HG03196 (cell line): Measurements from ENCODE around the gene TNFAIP8L3.
"Not testable (repeated sequence)": the region's sequence is repeated elsewhere in the genome, so short reads cannot be mapped to it uniquely, and the experiment has no call there.

Source experiments
- ATAC-seq: cut with Tn5 transposase; IDR thresholded peaks from one replicate; pipeline ENCODE4 v1.9.1; 2021; ENCODE audit not compliant: unreplicated experiment

The TNFAIP8L3 gene

DNA sequence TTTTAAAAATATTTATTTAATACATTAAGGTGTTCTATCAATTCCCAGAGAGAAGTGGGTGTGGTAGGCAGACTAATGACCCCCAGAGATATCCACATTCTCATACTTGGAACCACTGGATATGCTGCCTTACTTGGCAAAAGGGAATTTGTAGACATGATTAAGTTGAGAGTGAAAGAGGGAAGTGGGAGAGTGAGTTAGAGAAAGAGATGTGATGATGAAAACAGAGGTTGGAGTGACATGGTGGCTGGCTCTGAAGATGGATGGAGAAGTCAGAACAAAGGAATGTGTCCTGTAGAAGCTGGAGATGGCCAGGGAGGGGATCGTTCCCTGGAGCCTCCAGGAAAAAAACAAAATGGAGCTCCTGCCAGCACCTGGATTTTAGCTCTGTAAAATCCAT is 32.0 kb downstream of the TNFAIP8L3 start:
- no peak for ATAC-seq

DNA sequence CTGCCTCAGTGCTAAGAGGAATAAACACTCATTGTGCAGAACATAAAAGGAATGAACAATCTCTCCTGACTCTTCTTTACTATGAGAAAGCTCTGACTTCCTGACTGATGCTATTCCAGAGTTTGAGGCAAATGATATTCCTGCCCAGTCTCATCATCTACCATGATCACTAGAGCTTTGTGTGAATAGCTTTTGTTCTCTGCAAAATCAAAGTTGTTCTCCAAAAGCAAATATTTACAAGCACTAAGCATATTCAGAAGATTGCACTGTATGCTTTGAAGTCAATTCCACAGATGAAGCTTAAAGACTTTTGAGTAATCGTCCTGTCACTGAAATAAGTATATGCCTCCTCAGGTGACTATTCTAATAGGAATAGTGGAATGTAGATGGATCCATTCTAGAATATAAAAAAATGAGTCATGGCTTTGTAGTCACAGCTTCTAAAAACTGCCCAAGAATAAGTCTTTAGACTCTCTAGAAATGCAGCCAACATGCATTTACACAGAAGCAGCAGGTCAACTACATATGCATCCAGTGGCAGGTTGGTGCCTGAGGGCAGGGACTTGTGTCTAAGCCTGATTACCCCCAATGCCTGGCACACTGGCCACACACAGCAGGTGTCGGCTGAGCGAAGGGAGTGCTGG is 34.6 kb downstream of the TNFAIP8L3 start:
- no peak for ATAC-seq

DNA sequence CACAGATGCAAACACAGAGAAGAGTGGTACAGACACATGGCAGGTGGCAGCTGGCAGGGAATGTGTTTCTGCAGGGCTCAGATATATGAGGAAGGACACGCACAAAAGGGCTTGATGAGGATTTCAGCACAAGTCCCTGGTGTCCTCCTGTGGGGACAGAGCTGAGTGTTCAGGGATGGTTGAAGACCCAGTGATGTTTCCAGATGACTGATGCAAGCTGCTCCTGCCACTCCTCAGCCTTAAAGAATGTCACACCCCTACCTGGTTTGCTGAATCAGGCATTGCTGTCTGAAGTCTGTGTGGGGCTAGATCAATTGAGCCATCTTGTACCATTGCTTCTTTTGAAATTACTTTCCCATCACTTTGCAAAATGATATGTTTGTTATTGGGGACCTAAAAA is 40.2 kb downstream of the TNFAIP8L3 start:
- no peak for ATAC-seq

DNA sequence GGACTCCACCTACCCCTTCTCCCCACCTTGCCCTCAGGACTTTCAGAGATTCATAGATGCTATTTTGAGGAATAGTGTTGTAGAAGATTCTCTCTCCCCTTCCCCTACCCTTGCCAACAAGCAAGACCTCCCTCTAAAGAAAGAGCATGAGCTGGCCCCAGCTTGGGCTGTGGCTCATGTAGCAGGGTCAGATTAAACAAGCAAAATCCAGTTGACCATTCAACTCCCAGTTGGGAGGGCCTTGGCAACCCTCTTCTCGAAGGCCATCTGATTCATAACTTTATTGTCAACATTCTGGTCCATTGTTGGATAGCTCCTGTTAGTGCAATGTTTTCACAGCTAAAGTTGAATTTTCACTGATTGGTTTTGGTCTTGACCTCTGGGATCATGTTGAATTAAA is 41.1 kb downstream of the TNFAIP8L3 start:
- ATAC-seq, result no peak

DNA sequence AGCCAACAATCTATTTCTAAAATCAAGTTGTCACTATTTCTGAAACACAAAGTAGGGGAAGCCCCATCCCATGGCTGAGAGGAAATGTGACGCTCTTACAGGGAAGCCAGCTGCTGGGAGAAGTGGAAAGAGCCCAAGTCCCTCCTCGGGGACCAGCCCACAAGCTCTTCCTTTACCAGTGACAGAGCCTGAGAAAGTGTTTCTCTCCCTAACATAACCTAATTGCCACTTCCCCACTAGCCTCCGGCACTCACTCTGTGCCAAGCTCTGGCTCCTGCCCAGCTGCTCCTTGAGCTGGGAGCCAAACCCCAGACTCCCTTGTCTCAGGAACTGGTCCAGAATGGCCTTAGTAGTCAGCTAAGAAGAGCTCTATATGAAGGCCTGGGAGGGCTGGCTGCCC is 42.9 kb downstream of the TNFAIP8L3 start:
- no peak for ATAC-seq

DNA sequence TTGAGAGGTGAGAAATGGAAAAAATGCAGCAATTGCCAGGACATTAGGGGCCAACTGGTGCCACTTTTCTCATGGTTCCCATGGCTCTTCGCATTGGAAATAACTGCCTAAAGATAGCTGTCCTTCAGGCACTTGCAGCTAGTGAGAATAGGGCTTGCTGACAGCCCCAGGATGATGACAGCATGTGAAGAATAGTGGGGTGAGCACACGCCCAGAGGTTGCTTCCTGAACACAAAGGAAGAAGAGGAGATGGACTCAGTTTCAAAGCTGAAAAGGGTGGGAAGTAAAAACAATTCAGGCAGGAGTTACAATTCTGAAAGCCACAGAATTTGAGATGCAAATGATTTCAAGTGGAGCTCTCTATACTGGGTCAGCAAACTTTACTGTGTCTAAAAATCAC is 45.6 kb downstream of the TNFAIP8L3 start:
- no peak for ATAC-seq

DNA sequence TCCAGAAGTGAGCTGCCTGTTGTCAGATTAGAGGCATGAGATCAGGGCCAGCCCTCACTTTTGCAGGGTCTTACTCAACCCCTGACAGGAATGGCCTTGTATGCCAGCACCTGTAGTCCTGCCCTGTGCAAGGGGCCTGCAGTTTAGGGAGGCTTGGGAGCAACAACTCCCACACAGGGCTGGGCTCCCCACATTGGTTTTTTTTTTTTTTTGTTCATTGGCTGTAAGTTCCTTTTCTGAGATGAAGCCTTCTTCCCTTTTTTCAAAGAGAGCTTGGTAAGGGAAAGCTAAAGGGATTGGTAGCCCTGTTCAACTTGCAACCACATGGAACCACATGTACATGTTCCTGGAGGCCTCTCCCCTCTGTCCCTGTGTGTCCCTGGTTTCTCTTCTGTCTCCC is 46.4 kb downstream of the TNFAIP8L3 start:
- ATAC-seq, result no peak

DNA sequence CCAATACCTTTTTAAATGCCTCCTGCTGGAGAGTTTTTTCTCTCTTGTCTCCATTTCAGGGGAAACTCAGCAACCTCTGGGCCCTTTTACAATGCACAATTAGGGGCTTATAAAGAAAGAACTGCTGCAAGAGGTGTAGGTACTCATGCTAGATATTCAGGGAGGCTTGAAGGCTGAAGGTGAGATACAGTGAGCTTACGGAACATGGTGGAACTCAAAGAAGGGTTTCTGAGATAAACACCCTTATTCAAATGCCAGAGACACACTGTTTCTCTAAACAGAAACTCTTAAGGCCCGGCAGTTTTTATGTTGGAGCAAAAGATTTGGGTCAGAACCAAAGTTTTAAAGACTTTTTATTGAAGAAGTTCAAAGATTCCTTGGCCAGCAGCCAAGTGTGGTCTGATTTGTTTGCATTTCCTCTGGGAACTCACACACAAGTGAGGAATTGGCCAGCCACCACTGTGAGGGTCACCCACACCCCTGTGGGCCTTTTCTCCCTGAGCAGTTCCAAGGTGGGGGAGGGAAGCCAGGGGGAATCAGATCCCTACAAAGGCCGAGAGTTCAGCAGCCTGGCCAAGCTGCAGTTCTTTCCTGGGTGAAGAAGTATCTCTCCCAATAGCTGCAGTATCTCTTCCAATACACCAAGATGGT is 47.8 kb downstream of the TNFAIP8L3 start:
- ATAC-seq, result no peak

DNA sequence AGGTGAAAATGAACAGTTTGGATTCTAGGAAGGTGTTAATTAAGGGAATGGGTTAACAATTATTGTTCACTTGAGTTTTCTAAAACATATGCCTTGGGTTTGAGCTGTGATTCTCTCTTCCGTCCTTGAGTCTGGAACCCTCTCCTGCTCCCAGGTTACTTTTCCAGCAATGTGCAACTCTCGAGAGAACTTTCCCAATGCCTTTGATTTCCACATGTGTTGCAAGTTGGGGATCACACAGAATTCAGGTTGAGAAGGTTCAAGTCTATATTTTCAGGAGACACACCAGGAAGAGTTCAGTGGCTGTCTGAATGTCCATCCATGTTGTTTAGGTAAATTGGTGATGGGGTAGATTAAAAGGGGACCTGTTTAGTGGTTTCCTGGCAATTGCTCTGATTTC is 48.7 kb downstream of the TNFAIP8L3 start:
- ATAC-seq, result no peak

DNA sequence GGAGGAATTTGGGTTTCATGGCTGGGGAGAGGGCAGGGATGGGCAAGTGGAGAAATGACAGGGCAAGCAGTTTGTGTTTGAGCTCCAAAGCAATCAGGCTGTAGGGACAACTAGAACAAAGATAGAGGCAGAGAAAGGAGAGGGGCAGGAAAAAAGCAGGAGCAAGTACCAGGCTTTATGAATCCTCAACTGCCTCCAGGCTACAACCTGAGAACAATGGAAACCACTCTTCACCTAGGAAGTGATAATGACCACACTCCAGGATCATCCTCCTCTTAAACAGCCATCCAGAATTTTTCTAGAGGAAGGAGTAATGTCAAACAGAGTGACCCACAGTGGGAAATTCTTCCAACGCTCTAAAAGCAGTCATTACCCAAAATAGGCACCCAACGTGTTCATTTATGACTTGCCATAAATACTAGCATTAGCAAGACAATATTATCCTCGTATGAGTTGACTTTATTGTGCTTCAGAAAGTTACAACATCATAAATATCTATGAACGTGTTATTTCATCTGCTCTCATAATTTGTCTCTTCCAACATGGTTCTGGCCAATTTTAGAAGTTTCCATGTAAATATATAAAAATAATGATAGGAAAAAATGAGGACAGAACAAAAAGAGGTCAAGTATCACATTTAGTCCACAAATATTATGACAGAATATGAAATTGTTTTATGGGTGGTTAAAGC is 50.5 kb downstream of the TNFAIP8L3 start:
- ATAC-seq, result no peak

DNA sequence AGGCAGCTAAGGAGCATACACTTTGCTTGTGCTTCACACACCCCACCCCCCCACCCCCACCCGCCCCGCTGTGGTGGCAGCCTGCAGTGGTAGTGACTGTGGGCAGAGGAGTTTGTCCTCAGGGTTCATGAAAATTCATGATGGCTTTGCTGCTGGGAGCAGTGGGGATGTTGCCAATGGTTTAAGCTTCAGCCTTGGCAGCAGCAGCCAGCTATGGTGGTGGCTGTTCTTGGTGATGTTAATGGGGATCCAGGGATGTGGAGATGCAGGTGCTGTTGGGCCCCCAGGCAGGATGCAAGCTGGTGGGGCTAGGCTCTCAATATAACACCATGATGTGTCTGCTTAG is 55.8 kb downstream of the TNFAIP8L3 start:
- ATAC-seq, result no peak

DNA sequence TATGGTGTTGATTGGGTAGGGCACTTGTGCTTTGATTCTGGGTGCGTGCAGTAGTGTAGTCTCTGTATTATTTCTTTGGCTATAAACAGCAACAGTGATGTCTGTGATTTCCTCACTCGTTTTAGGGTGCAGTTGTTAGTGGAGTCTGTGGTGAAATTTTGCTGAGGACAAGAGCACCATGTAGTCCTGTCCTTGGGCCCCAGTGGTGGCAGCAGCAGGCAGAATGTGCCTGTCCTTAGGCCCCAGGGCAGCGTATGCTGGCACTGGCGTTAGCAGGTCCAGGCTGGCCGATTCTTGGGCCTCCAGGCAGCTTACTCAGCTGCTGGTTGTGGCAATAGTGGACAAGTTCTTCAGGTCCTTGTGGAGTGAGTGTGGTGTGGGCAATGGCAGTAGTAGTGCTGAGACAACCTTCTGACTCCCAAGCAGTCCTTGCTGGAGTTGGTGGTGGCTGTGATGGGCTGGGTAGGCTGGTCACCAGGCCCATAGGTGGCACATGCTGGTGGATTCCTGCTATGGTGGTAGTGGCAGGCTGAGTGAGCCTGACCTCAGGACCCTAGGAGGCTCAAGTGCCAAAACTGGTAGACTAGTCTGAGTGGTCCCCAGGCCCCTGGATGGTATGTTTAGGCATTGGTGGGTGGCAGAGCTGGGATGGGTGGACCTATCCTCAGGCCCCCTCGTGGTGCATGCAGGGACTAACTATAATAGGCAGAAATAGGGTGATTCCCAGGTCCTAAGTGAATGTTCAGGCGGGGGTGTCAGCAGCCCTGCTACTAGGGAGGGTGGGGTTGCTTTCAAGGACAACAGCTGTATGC is 56.3 kb downstream of the TNFAIP8L3 start:
- no peak for ATAC-seq

DNA sequence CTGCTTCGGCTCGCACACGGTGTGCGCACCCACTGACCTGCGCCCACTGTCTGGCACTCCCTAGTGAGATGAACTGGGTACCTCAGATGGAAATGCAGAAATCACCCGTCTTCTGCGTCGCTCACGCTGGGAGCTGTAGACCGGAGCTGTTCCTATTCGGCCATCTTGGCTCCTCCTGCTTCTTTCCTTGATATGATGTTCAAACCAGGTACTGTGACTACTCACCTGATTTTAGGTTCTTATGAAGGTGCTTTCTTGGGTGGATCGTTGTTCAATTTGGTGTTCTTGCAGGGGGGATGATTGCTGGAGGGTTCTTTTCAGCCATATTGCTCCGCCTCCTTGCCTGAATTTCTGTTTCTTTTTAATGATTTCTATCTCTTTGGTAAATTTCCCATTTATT is 57.2 kb downstream of the TNFAIP8L3 start:
- ATAC-seq, result not testable (repeated sequence)

DNA sequence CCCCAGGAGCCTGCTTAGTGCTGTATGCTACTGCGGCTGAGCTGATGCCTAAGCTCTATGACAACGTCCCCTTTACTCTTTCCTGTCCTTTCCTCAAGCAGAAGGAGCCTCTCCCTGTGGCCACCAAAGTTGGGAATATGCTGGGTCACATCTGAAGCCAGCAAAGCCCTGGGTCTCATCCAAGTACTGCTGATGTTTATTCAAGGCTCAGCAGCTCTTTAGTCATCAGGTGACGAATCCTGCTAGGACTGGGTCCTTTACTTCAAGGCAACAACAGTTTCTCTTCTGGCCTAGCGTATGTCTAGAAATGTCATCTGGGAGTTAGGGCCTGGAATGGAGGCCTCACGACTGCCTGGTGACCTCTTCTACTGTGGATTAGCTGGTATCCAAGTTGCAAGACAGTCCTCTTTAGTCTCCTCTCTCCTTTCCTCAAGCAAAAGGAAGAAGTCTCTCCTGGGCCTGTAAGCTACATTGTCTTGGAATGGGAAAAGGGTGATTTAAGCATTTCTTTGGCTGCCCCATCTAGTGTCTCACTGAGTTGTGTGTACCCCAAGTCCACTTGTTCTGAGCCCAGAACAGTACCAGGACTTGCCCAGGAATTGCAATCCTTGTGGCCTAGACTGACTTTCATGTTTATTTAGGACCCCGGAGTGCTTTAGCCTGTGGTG is 63.9 kb downstream of the TNFAIP8L3 start:
- no peak for ATAC-seq

DNA sequence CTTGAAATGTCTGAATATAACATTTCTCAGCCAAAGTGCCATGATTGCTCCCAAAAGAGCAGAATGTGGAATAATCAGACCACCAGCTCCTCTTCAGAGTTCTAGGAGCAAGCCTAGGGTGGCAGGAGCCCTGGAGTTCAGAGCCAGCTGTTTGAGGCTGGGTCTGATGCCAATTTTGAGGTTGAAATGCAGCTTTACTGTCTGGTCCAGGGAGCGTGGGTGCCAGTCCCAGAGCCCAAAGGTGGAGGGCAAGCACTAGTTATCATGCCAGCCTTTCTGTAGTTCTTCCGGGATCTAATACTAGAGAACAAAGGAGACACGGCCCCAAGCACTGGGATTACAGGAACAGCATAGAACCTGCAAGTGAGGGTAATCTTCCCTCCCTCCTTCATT is 69.3 kb downstream of the TNFAIP8L3 start:
- no peak for ATAC-seq

DNA sequence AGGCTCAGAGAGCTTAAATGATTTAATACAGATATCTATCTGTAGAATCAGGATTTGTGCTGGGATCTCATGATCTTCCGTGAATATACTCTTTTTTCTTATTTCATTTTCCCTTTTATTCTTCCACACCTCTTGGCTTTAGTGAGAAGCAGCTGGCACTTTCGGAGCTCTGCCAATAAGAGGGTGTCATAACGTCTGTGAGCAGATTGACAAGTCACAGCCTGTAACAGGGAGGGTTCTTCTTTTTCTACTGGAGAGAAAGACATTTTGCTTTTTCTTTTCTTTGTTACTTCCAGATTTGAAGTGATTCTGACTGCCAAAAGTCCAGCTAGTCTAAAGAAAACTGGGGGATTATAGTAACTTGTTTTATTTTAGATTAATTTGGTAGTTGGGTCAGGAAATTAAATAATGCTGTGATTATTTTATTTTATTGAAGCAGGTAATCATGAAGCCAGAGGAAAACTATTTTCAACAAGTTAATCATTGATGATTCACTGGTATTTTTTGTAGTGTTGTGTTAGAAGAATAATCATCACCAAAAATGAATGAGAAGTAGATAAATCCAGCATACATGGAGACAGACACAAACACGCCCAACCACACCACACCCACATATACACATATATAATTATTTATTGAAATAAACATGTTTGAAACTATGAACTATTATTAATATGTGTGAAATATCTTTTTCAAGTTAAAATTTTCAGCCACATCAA is 69.8 kb downstream of the TNFAIP8L3 start:
- ATAC-seq, result no peak

DNA sequence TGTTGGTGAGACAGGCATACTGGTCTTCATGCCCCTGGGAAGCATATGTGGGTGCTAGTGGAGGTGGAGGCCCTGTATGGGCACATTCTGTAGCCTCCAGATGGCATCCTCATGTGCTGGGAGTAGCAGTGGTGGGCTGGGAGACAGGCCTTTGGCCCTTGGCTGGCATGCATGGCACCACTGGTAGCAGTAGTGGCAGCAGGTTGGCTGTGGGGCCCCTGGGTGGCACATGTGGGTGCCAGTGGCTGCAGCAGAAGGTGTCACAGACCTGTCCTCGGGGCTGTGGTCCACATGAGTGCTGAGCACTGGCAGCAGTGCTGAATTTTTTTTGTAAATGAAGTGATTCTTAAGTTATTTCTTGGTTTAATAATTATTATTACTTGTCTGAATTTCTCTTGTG is 71.2 kb downstream of the TNFAIP8L3 start:
- no peak for ATAC-seq

DNA sequence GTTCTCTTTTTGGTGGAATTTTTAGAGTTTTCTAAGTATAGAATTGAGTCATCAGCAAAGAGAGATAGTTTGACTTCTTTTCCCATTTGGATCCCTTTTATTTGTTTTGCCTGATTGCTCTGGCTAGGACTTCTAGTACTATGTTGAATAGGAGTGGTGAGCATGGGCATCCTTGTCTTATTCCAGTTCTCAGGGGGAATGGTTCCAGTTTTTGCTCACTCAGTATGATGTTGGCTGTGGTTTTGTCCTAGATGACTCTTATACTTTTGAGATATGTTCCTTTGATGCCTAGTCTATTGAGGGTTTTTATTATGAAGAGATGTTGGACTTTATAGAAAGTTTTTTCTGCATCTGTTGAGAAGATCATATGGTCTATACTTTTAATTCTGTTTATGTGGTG is 72.5 kb downstream of the TNFAIP8L3 start:
- no peak for ATAC-seq

DNA sequence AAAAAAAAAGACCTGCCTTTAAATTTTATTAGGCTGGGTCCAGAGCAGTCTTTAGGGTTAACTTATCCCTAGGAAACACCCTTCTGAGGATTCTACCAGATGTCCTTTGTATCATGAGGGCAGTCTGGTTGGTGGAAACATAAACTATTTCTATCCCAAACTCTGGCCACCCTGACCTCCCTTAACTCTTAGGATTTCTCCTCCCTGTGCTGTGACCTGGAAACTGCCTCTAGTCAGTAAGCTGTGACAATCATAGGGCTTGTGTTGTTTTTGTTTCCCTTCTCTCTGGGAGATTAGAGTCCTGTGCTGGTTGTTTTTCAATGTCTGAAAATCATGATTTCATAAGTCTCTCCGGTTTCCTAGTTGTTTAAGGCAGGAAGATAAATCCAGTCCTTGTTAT is 78.1 kb downstream of the TNFAIP8L3 start:
- no peak for ATAC-seq

DNA sequence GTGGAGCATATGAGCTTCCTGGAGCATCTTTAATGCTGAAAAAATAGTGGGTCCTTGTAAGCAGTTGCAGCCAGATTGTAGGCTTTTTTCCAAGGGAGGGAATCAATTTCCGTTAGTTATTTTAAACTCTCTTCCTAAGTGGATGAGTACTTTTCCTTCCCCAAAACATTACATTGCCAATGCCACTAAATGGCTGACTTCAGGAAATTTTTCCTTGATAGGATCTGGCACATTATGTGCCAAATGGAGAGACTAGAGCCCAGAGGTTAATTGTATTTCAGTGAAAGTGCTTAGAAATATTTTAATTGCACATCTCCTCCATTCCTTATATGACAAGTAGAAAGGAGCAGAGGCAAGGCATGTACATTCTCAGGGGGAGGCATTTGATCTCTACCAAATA is 83.5 kb downstream of the TNFAIP8L3 start:
- no peak for ATAC-seq
